Loucy (cell line): ENCODE results near the gene CCDC85C.
A peak's percentile ranks its signal among the peaks of the same experiment; 100 is the strongest.

Source experiments
- H2AFZ ChIP-seq: fragments of 200-600 bp; sonication (generic); 2 replicates; pipeline ENCODE4 v1.6.0; 2016; ENCODE audit warnings: antibody characterized with exemption, mild to moderate bottlenecking, low read length, moderate library complexity
- H3F3A ChIP-seq: fragments of 200-600 bp; 2 replicates; pipeline ENCODE4 v1.6.0; 2016; ENCODE audit warnings: antibody characterized with exemption, low read depth, mild to moderate bottlenecking
- H3K27me3 ChIP-seq: fragments of 200-600 bp; sonication (generic); 2 replicates; pipeline ENCODE4 v1.6.1; 2014; ENCODE audit warnings: low read length, mild to moderate bottlenecking; ENCODE audit not compliant: insufficient read depth, poor library complexity, severe bottlenecking
- H3K36me3 ChIP-seq: fragments of 200-600 bp; sonication (generic); 2 replicates; pipeline ENCODE4 v1.6.1; 2016; ENCODE audit warnings: low read length; ENCODE audit not compliant: insufficient read depth
- H3K4me1 ChIP-seq: fragments of 200-600 bp; sonication (generic); 2 replicates; pipeline ENCODE4 v1.5.1; 2014; ENCODE audit warnings: low read length, mild to moderate bottlenecking; ENCODE audit not compliant: insufficient read depth, poor library complexity, severe bottlenecking
- H3K4me2 ChIP-seq: fragments of 200-600 bp; sonication (generic); 2 replicates; pipeline ENCODE4 v1.6.0; 2014; ENCODE audit warnings: antibody characterized with exemption, low read length, low read depth, mild to moderate bottlenecking; ENCODE audit not compliant: poor library complexity, severe bottlenecking
- H3K4me3 ChIP-seq: fragments of 200-600 bp; sonication (generic); 2 replicates; pipeline ENCODE4 v1.5.1; 2014; ENCODE audit warnings: low read length, mild to moderate bottlenecking, mixed read lengths; ENCODE audit not compliant: poor library complexity, severe bottlenecking
- H3K79me2 ChIP-seq: fragments of 200-600 bp; sonication (generic); 2 replicates; pipeline ENCODE4 v1.6.1; 2014; ENCODE audit warnings: low read length; ENCODE audit not compliant: insufficient read depth
- H3K9ac ChIP-seq: fragments of 200-600 bp; sonication (generic); 2 replicates; pipeline ENCODE4 v1.6.0; 2014; ENCODE audit warnings: mild to moderate bottlenecking, low read depth, low read length, moderate library complexity; ENCODE audit not compliant: poor library complexity, severe bottlenecking
- H3K9me2 ChIP-seq: fragments of 200-600 bp; sonication (generic); replicated peaks from 2 replicates; pipeline ENCODE4 v1.6.1; 2016; ENCODE audit warnings: low read depth, low read length, mixed read lengths
- H3K9me3 ChIP-seq: fragments of 200-600 bp; sonication (generic); 2 replicates; pipeline ENCODE4 v1.6.1; 2014; ENCODE audit warnings: mild to moderate bottlenecking, antibody characterized with exemption, low read length, low read depth; ENCODE audit not compliant: insufficient read depth
- H4K20me1 ChIP-seq: fragments of 200-600 bp; sonication (generic); 2 replicates; pipeline ENCODE4 v1.6.0; 2014; ENCODE audit warnings: antibody characterized with exemption, low read length, mild to moderate bottlenecking; ENCODE audit not compliant: insufficient read depth, poor library complexity, severe bottlenecking
- EZH2phosphoT487 ChIP-seq: fragments of 200-600 bp; IDR thresholded peaks from 2 replicates; pipeline ENCODE4 v1.6.1; 2018; ENCODE audit warnings: antibody characterized with exemption, mild to moderate bottlenecking, moderate library complexity, borderline replicate concordance
- TF ChIP-seq, protein P1 (sequence below): fragments of 200-600 bp; sonication (generic); conservative IDR thresholded peaks from 2 replicates; pipeline ENCODE4 v1.5.1; 2014; ENCODE audit warnings: mild to moderate bottlenecking, antibody characterized with exemption, low read length

The CCDC85C gene

GRCh38 chr14:99595524-99595923 lies 8.5 kb downstream of the CCDC85C start:
- Histone ChIP-seq H2AFZ (no peak overlapping the region), H3K9me3 (no peaks in the 10 kb centered on the region), H3K4me3 (no peak overlapping the region), H4K20me1 (peaks cover 12% of the 10 kb centered on the region), H3K79me2 (peaks cover 91% of the 10 kb centered on the region; the same call in 1 of the 2 replicates), H3F3A (no peaks in the 10 kb centered on the region), H3K4me2 (peak overlapping the region; percentile 87), H3K9me2 (no peaks in the 10 kb centered on the region), H3K9ac (no peak overlapping the region), H3K4me1 (peaks cover 46% of the 10 kb centered on the region), H3K36me3 (no peaks in the 10 kb centered on the region), H3K27me3 (no peaks in the 10 kb centered on the region)
- TF ChIP-seq, protein P1, sequence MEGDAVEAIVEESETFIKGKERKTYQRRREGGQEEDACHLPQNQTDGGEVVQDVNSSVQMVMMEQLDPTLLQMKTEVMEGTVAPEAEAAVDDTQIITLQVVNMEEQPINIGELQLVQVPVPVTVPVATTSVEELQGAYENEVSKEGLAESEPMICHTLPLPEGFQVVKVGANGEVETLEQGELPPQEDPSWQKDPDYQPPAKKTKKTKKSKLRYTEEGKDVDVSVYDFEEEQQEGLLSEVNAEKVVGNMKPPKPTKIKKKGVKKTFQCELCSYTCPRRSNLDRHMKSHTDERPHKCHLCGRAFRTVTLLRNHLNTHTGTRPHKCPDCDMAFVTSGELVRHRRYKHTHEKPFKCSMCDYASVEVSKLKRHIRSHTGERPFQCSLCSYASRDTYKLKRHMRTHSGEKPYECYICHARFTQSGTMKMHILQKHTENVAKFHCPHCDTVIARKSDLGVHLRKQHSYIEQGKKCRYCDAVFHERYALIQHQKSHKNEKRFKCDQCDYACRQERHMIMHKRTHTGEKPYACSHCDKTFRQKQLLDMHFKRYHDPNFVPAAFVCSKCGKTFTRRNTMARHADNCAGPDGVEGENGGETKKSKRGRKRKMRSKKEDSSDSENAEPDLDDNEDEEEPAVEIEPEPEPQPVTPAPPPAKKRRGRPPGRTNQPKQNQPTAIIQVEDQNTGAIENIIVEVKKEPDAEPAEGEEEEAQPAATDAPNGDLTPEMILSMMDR: no peak
- TF ChIP-seq EZH2phosphoT487: no peak

GRCh38 chr14:99595034-99595433 lies 9.0 kb downstream of the CCDC85C start:
- Histone ChIP-seq H3K79me2 (peaks cover 91% of the 10 kb centered on the region), H4K20me1 (peaks cover 8% of the 10 kb centered on the region), H3K4me2 (no peak overlapping the region)

DNA sequence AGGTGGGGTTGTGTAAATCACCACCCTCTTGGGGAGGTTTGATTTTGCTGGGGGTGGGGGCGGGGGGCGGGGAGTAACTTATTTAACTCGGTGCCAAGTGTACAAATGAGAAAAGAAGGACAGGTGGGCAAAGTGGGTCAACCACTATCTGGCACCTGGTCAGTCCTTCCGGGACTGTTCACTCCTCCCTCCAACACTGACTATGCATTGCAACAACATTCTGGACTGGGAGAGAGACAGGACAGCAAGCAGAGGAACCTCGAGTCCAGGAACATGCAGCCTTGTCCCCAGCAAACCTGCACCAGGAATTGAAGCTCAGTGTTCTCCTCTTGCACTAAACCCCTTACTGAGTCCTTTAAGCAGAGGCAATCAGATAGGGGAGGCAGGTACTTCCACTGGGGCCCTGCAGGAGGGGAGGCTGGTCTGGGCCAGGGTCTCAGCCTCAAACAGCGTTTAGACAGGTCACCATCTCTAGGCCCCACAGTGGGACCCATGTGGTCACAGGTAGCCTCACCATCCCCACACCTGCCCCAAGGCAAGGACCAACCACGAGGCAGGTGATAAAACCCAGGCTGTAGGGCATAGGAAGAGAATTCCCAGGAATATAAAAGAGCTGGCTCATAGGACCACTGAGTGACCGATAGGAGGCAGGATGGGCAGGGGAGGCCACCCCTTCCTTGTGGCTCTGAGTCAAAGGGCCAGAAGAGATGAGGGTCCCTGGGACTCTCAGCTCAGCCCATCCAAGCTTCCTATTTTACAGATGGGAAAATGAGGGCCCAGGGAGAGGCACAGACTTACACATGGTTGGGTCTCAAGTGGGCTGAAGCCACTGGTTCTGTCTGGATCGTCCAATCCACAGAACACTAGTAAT lies 9.8 kb downstream of the CCDC85C start:
- H3K4me1 ChIP-seq: peaks cover 48% of the 10 kb centered on the region
- no peaks in the 10 kb centered on the region for H3K9me2 ChIP-seq
- no peak overlapping the region for H3K4me3 ChIP-seq
- TF ChIP-seq, protein P1: no peak
- no peak for TF ChIP-seq EZH2phosphoT487
- H3K4me2 ChIP-seq: no peak overlapping the region
- H3K79me2 ChIP-seq: peaks cover 91% of the 10 kb centered on the region
- no peaks in the 10 kb centered on the region for H3K9me3 ChIP-seq
- no peak overlapping the region for H2AFZ ChIP-seq
- H3K27me3 ChIP-seq: no peaks in the 10 kb centered on the region
- no peaks in the 10 kb centered on the region for H3K36me3 ChIP-seq
- no peaks in the 10 kb centered on the region for H4K20me1 ChIP-seq
- H3F3A ChIP-seq: no peaks in the 10 kb centered on the region
- no peak overlapping the region for H3K9ac ChIP-seq

More at GRCh38 chr14:99595034-99595433, 9.0 kb downstream of the CCDC85C start:
- Histone ChIP-seq H3K9ac (no peak overlapping the region), H2AFZ (no peak overlapping the region), H3K9me3 (no peaks in the 10 kb centered on the region), H3K9me2 (no peaks in the 10 kb centered on the region), H3K4me3 (no peak overlapping the region), H3F3A (no peaks in the 10 kb centered on the region), H3K36me3 (no peaks in the 10 kb centered on the region), H3K27me3 (no peaks in the 10 kb centered on the region), H3K4me1 (peaks cover 47% of the 10 kb centered on the region)
- TF ChIP-seq EZH2phosphoT487: no peak
- TF ChIP-seq, protein P1: no peak
